Hindlimb muscle (tissue), 1 donor: Measurements from ENCODE around the gene TM4SF5. TPM values are rescaled to one million over a fixed set of nuclear protein-coding genes. Genes with fewer than 3 reads are reported as not detected.

Experiments used
- polyA plus RNA-seq: library from polyadenylated mRNA; unstranded; fragments of 120-200 nt; gene quantifications from one replicate; pipeline ENCODE4 v1.2.1, GENCODE V29; 2013; ENCODE audit not compliant: insufficient read length

Gene TM4SF5
- polyA plus RNA-seq, 1 donor = not detected

Other genes with a start within 250 kb of the TM4SF5 start
- 36.9 TPM for gene MYBBP1A, start 216.5 kb upstream of the TM4SF5 start, polyA plus RNA-seq
- gene GGT6, start 211.3 kb upstream of the TM4SF5 start, polyA plus RNA-seq = 0.15 TPM
- 139 TPM for gene SMTNL2, start 187.4 kb upstream of the TM4SF5 start, polyA plus RNA-seq
- 0.14 TPM for gene ALOX15, start 130.2 kb upstream of the TM4SF5 start, polyA plus RNA-seq
- 38.1 TPM for gene PELP1, start 67.7 kb upstream of the TM4SF5 start, polyA plus RNA-seq
- gene ARRB2, start 61.3 kb upstream of the TM4SF5 start, polyA plus RNA-seq = 29.9 TPM
- 19.5 TPM for gene MED11, start 40.5 kb upstream of the TM4SF5 start, polyA plus RNA-seq
- gene ZMYND15, start 32.1 kb upstream of the TM4SF5 start, polyA plus RNA-seq = 0.97 TPM
- gene CXCL16, start 32.0 kb upstream of the TM4SF5 start, polyA plus RNA-seq = 7.8 TPM
- gene VMO1, start 14.5 kb downstream of the TM4SF5 start, polyA plus RNA-seq = 4.7 TPM
- 0.98 TPM for gene GLTPD2, start 17.1 kb downstream of the TM4SF5 start, polyA plus RNA-seq
- gene PSMB6, start 24.3 kb downstream of the TM4SF5 start, polyA plus RNA-seq = 94.3 TPM
- gene PLD2, start 35.3 kb downstream of the TM4SF5 start, polyA plus RNA-seq = 28.7 TPM
- gene MINK1, start 61.5 kb downstream of the TM4SF5 start, polyA plus RNA-seq = 28.3 TPM
- gene C17orf107, start 127.7 kb downstream of the TM4SF5 start, polyA plus RNA-seq = 1.5 TPM
- 3.3 TPM for gene CHRNE, start 131.2 kb downstream of the TM4SF5 start, polyA plus RNA-seq
- gene GP1BA, start 160.4 kb downstream of the TM4SF5 start, polyA plus RNA-seq = 0.88 TPM
- gene SLC25A11, start 168.2 kb downstream of the TM4SF5 start, polyA plus RNA-seq = 57.1 TPM
- 75.2 TPM for gene RNF167, start 168.4 kb downstream of the TM4SF5 start, polyA plus RNA-seq
- gene PFN1, start 176.6 kb downstream of the TM4SF5 start, polyA plus RNA-seq = 432 TPM
- gene ENO3, start 179.2 kb downstream of the TM4SF5 start, polyA plus RNA-seq = 2,174 TPM
- 92.0 TPM for gene SPAG7, start 195.9 kb downstream of the TM4SF5 start, polyA plus RNA-seq
- 32.9 TPM for gene CAMTA2, start 215.8 kb downstream of the TM4SF5 start, polyA plus RNA-seq
- gene INCA1, start 225.6 kb downstream of the TM4SF5 start, polyA plus RNA-seq = 4.9 TPM
- gene KIF1C, start 226.1 kb downstream of the TM4SF5 start, polyA plus RNA-seq = 129 TPM